ENCODE data around the gene COMT.
"Not testable (repeated sequence)": the region's sequence is repeated elsewhere in the genome, so short reads cannot be mapped to it uniquely, and the experiment has no call there.

COMT gene

DNA sequence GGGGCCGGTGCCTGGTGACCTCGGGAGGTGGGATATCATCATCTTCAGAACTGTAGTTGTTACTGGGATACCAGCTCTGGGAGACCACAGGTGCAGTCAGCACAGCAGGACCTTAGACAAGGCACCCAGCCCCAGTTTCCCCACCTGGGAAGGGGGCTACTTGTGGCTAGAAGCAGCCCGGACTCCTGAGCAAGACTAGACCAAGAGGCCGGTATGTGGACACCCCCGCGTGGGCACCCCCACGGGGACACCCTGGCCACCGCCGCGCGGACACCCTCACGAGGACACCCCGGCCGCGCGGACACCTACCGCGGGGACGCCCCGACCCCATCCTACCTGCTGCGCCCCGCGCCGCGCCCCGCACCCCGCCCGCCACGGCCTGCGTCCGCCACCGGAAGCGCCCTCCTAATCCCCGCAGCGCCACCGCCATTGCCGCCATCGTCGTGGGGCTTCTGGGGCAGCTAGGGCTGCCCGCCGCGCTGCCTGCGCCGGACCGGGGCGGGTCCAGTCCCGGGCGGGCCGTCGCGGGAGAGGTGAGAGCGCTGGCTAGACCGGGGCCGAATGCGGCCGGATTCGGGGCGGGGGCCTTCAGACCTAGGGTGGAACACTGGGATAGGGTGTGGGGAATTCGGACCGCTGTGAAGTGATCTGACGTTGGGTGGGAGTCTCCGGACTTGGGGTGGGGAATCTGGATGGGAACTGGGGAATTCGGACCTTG, at the start of gene COMT, which contains the start of gene TXNRD2:
TSS of gene COMT (plus strand) at position 408 of the 718 bp plus-strand sequence. CDS start 20,755 bp downstream, outside the sequence.
TSS of gene TXNRD2 (minus strand) at position 454 of the 718 bp plus-strand sequence. CDS start at position 439, 15 bp downstream.
- DNase-seq, result peak; percentile 81 to 84

DNA sequence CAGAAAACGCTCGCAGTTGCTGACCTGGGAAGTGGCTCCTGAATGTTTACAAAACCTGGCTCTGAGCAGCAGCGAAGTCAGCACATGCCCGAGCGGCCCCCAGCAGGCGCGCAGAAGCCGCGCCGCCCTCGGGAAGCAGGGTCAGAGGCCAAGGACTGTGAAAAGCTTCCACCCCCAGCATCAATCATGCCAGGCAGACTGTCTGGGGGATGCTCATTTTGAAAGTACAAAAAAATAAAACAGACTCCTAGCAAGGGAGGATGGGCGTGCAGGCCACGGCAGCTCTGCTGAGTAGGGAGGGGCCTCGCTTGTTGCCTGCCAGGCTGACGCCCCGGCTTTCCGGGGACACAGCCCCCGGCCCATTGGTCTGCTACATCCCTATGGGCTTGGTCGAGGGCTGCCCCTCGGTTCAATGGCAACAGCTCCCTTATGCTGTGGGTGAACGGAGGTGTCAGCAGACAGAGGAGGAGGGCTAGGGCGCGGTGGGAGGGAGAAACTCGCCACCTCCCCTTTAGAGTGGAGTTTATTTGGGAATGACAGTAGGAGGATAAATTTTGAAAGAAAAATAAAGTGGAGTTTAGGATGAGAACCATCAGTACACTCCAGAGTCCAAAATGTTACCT, 49.2 kb upstream of the COMT start:
- peak; percentile 77 to 81 for DNase-seq

DNA sequence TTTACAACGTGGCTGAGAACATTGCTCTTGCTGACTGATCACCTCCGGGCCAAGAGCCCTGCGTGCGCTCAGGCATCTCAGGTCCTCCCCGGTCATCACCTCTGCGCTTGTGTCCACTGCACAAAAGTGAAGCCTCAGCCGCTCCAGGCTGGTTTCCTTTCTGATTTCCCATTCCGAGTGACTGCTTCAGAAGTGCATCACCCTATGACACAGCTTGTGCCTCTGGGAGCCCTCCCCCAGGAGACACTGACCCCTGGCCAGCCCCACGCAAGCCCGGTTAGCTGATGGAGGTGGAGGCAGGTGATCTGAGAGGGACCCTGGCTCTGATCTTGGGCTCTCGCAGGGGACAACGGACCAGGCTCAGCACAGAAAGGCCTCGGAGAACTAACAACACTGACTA, 48.6 kb upstream of the COMT start:
- DNase-seq, result no peak

DNA sequence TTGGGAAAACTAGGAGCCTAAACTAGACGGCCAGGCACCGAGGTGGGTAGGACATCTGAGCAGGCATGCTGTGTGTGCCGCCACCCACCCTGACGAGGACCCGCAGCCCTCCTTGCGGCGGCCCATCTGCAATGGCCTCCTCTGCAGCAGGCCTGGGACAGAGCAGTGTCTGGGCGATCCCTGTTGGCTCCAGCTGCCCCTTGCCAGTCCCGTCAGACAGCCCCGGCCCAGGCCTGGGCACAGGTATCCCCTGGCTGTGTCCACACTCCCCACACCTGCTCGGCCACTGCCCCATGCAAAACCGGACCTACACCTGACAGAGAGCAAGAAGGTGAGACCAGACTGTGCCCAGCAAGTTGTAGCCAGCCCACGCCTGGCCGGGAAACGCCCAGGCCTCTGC, 48.2 kb upstream of the COMT start:
- DNase-seq, result no peak

DNA sequence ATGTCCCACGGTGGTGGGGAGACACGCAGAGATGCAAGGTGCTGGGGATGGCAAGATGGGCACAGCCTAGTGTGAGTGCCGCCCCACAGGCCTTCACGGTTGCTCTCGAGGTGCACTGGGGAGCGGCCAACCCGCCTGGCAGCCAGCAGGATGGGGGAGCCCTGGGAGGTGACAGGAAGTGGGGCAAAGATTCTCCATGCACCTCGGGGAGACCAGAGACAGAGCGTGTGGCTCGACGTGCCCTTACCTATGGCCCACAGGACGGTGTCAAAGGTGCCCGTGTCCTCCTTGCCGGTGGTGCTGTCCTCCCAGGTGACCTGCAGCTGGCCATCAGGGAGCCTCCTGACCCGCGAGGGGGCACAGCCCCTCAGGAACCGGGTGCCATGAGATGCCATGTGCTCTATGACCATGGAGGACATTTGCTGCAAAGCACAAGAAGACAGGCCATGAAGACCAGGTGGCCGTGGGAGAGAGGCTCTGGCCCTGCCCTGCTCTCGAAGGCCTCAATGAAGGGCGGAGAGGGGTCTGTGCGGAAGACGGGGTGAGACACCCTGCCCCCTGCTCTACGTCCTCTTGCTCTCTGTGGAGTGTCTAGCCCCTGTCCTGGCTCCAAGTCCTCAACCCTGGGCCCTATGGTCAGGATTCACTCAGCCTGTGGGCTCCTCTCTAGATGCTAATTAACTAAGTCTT, 46.3 kb upstream of the COMT start:
- DNase-seq, result no peak

DNA sequence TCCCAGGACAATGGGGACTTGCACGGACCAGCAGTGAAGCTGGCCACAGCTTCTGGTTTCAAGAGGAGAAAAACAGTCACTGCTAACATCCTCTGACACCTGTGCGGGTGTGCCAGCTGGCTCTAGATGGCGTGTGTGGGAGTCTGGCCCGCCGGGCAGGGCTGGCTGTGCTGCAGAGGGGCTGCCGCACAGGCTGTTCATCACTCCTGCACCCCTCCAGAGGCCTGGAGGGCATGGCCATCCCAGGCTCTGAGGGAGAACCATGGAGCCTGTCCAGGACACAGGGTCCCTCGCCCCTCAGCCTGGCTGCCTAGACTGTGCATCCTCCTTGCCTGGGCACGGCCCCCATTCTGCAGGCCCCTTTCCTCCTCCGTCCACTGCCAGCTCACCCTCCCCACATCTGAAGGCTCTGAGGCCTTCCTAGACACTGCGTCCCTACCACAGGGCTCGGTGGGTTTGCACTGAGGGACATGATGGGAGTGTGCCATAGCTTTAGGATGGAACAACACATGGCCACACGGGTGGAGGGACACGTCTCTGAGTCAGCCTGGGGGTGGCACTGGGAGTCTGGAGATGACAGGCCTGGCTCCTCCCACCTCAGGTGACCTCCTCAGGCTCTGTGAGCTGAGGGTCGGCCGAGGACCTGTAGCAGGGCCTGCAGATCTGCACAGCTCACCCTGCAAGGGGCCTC, 44.8 kb upstream of the COMT start:
- peak in 1 of 2 experiments; percentile 49 for DNase-seq

DNA sequence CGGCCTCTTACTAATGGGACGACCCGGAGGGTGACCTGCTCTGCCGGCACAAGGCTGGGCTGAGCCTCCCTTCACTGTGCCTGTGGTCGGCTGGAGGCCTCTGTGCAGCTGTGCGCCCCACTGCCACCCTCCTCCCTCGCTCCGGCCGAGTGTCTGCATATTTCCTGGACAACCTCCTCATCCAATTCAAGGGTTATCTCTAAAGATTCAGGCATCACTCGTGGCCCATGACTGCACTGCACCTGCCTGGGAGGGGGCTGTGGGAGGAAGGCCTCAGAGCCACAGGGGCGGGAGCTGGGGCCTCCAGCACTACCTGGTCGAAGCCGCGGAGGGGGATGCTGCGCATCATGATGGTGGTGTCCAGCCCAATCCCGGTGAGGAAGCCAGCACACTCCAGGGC, 43.8 kb upstream of the COMT start:
- DNase-seq, result no peak

DNA sequence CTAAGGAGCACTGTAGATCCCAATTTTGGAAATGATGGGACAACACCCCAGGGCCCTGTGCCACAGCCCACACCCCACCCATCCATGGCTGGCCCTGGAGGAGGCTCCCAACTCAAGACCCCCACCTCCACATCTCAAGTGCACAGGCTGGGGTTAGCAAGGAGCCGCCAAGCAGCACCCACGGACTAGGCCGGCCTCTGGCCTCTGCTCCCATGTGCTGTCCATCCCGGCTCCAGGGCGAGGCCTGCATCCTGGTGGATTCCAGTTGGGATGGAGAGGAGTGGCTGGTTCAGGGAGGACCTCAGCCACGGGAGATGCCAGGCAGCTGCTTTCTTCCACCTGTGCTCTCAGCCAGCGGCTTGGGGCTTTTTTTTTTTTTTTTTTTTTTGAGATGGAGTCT, 43.4 kb upstream of the COMT start:
- no peak for DNase-seq

DNA sequence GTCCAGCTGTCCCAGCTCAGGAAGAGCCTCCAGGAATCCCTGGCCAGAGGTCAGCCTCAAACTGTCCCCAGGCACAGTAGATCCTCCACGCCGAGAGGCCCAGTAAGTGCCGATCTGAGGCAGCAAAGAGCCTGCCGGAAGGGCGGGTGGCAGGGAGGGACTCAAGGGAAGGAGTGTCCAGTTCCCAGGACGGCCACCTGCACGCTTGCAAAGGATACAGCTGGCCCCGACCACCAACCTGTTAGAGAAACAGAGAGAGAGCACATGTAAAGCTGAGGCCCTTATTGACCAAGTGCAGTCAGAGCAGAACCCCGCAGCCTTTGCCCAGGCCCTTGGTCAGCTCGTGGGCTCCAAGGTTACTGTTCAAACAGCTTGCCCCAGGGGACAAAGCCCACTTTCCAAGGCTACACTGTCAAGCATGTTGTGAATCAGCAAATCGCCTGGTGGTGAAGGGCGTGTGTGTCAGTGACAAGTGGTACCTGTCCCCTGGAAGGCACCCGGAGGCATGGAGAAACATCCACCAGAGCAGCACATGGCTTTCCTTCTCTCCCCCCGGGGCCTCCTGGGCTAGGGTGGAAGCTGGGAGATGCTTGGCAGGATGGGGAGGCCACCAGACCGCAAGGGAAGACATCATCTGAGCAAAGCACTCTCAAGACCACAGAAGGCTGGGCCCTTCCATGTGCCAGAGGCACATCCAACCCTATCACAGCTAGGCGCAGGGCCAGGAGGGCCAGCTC, 42.6 kb upstream of the COMT start:
- DNase-seq, result no peak

DNA sequence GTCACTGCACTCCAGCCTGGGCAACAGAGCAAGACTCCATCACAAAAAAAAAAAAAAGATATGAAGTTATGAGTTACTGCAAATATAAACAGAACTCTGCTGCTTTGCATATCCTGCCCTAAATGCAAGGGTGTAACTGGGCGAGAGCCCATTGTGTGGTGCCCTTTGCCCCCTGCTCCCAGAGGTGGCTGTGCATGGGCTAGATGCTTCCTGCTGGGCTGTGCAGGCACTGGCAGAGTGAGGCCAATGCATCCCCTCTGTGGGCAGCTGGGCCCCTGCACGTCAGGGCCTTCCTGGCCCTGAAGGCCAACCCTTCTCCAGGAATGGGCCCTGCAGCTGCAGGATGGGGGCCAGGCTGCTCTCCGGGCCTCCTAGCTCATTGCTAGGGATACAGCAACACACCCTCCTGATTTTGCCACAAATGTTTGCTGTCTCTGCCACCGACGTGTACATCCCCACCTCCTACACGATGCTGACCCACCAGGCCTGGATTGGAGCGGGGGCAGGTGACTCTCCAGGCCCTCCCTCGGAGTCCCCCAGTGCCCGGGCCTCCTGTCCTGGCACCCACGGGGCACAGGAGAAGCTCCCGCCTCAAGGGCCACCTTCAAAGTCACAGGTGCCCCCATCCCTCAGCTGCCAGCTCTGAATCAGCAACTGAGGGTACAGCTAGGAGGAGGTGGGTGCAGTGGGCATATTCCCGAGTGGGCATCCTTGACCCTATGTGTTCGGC, 40.7 kb upstream of the COMT start:
- DNase-seq, result no peak

DNA sequence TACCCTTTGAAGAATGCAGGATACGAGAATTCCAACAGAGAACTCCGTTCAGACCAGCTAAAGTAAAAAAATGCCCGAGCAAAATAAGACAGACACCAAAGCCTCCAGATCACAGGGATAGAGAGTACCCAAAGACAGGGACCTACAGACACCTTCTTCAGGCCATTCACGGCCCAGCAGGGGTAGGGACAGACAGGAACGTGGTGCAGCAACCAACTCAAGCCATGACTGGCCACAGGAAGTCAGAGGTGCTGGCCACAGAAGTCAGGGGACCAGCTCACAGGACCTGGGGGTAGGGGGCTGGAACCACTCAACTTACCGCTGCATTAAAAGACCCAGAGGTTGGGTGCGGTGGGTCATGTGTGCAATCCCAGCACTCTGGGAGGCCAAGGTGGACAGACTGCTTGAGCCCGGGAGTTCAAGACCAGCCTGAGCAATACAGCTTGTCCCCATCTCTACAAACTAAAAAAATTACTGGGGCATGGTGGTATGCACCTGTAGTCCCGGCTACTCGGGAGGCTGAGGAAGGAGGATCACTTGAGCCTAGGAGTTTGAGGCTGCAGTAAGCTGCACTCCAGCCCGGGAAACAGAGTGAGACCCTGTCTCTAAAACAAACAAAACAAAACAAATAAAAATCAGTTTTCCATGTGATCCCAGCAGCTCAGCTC, 39.9 kb upstream of the COMT start:
- no peak for DNase-seq

DNA sequence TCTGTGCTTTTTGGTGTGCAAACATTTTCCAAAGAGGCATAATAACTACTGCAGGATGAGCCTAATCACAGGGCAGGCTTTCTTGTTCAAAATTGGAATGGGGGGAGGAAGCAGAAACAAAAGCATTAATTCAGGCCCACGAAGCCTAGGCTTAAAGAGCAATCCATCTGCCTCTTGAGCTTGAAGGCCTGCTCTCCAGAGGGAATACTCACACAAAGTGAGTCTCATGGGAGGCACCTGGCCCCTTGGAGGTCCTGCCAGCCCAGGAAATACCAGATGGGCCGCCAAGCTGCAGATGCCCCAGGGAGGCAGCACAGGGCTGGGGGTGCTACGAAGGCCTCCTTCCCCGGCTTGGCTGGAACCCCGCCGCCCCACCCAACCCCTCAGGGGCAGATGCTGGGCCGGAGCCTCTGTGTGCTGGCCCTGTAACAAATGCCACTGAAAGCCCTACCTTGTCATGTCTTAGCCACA, 39.3 kb upstream of the COMT start:
- DNase-seq, result no peak

DNA sequence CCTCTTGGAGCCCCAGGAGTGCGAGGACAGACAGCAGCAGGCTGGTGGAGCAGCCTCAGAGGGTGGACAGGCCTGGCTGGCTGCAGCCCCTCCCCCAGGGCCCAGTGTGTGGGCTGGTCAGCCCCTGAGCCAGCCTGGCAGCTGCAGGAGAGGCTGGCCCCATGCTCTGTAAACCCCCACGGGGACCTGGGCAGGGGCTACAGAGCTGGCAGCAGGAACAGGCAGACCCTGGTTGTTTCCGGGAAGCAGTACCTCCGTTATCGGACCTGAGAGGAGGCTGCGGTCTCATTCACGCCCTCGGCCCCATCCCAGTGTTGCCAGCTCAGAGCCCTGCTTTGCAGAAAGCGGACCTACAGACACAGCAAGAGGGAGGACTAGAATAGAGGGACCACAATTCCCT, 38.5 kb upstream of the COMT start:
- no peak for DNase-seq

DNA sequence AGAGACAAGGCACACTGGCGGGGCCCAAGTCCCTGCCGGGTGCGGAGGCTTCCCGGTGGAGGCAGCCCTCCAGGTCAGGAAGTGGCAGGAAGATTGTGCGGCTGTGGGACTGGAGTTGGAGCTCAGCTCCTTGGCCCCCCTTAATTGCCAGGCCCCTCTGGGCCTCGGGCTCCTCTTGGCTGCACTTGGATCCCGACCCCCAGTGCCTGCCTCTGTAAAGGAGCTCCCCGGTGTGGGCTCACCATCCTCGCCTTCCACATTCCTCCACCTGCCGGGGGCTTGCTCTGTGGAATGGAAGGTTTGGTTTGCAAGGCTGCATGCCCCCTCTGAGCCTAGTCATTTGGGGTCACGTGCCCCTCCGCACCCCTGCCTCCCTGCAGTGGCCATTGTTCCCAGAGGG, 38.1 kb upstream of the COMT start:
- DNase-seq, result no peak

DNA sequence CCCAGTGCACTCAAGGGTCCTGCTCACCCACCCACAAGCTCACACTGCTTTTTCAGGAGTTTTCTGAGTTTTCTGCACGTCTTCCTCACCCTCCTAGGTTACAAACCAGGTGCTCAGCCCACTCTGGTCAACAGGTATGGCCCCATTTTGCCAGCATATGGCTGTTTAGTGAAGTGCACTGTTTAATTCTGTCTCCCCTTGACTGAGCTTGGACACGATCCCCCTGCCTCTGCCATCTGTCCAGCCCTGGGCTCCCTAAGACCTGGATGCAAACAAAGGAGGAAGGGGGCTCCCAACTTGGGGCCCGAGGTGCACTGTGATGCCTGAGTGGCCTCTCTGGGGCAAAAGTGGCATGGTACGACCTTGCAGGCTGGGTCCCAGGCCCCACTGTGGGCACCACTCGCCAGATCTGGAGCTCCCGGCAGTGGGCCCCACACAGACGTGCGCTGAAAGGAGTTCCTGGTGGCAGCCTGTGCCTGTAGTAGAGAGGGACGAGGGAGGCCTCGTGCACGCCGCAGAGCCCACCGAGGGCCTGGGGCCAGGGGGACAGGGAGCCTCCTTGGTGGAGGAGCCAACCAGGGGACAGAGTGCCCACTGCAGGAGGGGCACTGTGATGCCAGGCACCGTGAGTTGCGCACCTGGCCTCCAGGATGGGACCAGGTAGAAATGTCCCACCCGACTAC, 37.3 kb upstream of the COMT start:
- DNase-seq, result no peak

DNA sequence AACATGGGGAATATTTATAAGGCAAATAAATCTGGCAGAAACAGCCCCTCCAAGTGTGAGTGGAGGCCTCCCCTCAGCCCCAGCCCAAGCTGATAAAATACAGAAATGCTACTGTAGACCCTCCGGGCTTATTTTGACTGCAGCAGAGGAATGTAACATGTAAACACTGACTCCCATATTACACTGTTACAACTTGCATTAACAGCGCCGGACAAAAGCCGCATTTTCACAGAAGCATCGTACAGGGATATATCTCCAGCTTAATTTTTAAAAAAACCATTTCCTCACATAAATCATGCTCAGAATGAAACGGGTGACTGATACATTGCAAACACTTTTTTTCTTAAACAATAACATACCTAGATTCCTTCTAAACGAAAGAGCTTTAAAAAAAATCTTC, 36.6 kb upstream of the COMT start:
- no peak for DNase-seq

DNA sequence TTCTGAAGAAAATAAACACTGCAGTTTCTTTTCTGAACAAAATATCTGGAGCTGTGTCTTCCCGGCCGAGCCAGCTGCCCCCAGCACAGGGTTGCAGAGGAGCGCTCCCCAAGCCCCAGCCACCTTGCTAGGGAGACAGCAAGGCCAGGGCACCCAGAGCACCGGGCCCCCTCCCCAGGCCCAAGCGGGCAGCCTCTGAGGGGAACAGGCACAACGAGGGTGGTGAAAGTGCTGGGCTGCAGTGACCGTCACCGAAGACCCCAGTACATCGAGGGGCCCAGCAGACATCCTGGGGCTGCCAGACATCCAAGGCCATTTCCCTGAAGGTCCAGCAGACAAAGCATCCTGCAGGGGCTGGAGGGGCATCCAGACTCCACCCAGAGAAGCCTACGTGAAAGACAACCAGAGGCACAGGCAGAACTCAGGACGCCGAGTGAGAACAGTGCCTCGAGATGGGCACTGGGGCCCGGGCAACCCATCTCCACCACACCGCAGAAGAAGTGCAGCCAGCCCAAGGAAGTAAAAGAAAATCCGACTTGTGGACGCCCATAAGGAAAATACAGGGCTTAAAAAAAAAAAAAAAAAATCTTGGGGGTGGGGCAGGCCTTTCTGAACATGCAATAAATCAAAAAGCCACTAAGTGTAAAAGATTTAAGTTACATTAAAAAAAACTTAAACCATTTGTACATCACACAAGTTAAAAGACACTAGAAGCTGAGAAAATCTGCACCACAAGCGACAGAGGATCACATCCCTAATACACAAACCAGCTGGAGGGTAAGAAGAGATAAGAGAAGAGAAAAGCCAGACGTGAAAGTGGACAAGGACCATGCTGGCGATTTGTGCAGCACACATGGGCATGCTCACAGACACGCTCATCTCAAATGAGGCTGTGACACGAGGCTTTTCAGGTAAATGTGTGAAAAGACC, 36.0 kb upstream of the COMT start:
- DNase-seq, result no peak

DNA sequence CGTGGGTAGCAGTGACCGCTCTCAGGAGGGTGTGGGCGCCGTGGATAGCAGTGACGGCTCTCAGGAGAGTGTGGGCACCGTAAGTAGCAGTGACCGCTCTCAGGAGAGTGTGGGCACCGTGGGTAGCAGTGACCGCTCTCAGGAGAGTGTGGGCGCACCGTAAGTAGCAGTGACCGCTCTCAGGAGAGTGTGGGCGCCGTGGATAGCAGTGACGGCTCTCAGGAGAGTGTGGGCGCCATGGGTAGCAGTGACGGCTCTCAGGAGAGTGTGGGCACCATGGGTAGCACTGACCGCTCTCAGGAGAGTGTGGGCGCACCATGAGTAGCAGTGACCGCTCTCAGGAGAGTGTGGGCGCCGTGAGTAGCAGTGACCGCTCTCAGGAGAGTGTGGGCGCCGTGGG, 34.7 kb upstream of the COMT start:
- not testable (repeated sequence) for DNase-seq

DNA sequence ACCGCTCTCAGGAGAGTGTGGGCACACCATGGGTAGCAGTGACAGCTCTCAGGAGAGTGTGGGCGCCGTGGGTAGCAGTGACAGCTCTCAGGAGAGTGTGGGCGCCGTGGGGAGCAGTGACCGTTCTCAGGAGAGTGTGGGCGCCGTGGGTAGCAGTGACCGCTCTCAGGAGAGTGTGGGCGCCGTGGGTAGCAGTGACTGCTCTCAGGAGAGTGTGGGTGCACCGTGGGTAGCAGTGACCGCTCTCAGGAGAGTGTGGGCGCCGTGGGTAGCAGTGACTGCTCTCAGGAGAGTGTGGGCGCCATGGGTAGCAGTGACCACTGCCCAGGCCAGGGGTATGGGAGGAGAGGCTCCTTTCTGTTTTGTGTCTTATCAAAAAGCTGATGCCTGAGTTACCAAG, 33.7 kb upstream of the COMT start:
- not testable (repeated sequence) for DNase-seq
